SK-N-SH (cell line): ENCODE measurements around the gene BRD9.

ENCODE experiments used
- CTCF ChIP-seq: fragments of 200-600 bp; sonication (generic); IDR thresholded peaks from 2 replicates; pipeline ENCODE4 v1.6.1; 2017; ENCODE audit warnings: antibody characterized with exemption, mild to moderate bottlenecking, moderate library complexity
- EP300 ChIP-seq, 2 experiments: IDR thresholded peaks; 2 replicates each; pipeline versions ENCODE4 v1.4.0 to v1.6.1; 2012; ENCODE audit warnings: borderline replicate concordance in 1 of 2, low read depth in 1 of 2, low read length in 1 of 2
- EZH2phosphoT487 ChIP-seq: fragments of 200-600 bp; sonication (generic); IDR thresholded peaks from 2 replicates; pipeline ENCODE4 v1.6.1; 2017; ENCODE audit warnings: low read depth, mixed run types, mild to moderate bottlenecking, antibody characterized with exemption, moderate library complexity, borderline replicate concordance
- FOXJ3 ChIP-seq: sonication (generic); formaldehyde crosslinking; IDR thresholded peaks from 2 replicates; pipeline ENCODE4 v1.5.1; 2020; ENCODE audit warnings: mild to moderate bottlenecking, missing genetic modification reagents
- FOXM1 ChIP-seq: IDR thresholded peaks from 2 replicates; pipeline ENCODE4 v1.4.0; 2012; ENCODE audit warnings: low read depth, mild to moderate bottlenecking
- REST ChIP-seq: IDR thresholded peaks from 2 replicates; pipeline ENCODE4 v1.6.1; 2012; ENCODE audit warnings: mild to moderate bottlenecking, low read depth, low read length, moderate library complexity
- SMC3 ChIP-seq: IDR thresholded peaks from 2 replicates; pipeline ENCODE4 v1.6.1; 2012; ENCODE audit warnings: low read depth, low read length, improper control_type of control experiment
- TAF1 ChIP-seq: IDR thresholded peaks from 2 replicates; pipeline ENCODE4 v1.6.1; 2012; ENCODE audit warnings: low read depth, mild to moderate bottlenecking, low read length, moderate library complexity, borderline replicate concordance
- TCF12 ChIP-seq: IDR thresholded peaks from 2 replicates; pipeline ENCODE4 v1.4.0; 2012
- TEAD4 ChIP-seq: IDR thresholded peaks from 2 replicates; pipeline ENCODE4 v1.4.0; 2012; ENCODE audit warnings: mild to moderate bottlenecking, borderline replicate concordance; ENCODE audit not compliant: insufficient read depth
- ZBTB33 ChIP-seq: IDR thresholded peaks from 2 replicates; pipeline ENCODE4 v1.4.0; 2012; ENCODE audit warnings: low read depth, borderline replicate concordance

GRCh38 chr5:885127-885442 lies 7.5 kb downstream of the BRD9 start:
- no peak for TF ChIP-seq CTCF
- no peak for TF ChIP-seq TEAD4
- TF ChIP-seq TCF12, result no peak
- TF ChIP-seq TAF1, result no peak
- TF ChIP-seq EZH2phosphoT487, result no peak
- TF ChIP-seq FOXM1, result no peak
- no peak for TF ChIP-seq SMC3
- no peak for TF ChIP-seq EP300 (IDR thresholded peaks at IDR 0.05; ENCODE audit: borderline replicate concordance in 1 of 2, low read depth in 1 of 2, low read length in 1 of 2)
- TF ChIP-seq REST, result no peak
- no peak for TF ChIP-seq FOXJ3 (CRISPR knock-in tag)
- no peak for TF ChIP-seq ZBTB33
